HG02938 (cell line): ENCODE results near the gene KIF18B.
A peak's percentile ranks its signal among the peaks of the same experiment; 100 is the strongest.

Experiments used
- ATAC-seq: cut with Tn5 transposase; IDR thresholded peaks from one replicate; pipeline ENCODE4 v1.9.1; 2021; ENCODE audit warnings: mild to moderate bottlenecking, moderate library complexity; ENCODE audit not compliant: unreplicated experiment

Gene KIF18B

DNA sequence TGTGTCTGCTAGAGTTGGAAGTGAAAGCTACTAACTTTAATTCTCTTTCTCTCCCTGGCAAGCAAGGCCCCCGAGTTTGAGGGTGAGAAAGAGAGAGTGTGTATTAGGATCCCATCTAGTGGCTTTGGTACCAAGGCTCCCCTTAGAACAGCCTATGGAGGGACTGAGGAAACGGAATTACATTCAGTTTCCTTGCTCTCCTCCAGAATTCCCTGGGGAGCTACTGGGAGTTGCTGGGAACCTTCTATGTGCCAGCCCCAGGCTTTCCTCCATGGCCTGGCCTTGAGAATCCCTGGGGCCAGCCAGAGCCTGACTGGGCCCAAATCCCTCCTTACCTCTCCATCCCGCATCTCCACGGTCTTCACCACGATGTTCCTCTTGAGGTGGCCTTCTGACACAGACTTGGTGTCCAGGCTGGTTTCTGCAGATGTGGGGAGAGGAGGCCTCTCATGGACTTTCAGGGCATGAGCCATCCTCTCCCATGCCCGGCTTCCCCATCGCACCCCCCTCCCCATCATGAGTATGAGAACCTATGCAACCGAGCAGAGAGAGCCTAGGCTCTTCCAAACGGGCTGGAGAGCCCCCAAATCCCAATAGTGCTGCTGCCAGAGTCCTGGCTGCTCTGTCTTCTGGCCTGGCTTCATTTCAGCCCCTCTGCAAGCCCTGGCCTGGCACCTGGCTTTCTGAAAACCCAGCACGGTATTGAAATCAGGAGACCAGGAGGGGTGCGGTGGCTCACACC lies 39.7 kb downstream of the KIF18B start:
- no peak for ATAC-seq

DNA sequence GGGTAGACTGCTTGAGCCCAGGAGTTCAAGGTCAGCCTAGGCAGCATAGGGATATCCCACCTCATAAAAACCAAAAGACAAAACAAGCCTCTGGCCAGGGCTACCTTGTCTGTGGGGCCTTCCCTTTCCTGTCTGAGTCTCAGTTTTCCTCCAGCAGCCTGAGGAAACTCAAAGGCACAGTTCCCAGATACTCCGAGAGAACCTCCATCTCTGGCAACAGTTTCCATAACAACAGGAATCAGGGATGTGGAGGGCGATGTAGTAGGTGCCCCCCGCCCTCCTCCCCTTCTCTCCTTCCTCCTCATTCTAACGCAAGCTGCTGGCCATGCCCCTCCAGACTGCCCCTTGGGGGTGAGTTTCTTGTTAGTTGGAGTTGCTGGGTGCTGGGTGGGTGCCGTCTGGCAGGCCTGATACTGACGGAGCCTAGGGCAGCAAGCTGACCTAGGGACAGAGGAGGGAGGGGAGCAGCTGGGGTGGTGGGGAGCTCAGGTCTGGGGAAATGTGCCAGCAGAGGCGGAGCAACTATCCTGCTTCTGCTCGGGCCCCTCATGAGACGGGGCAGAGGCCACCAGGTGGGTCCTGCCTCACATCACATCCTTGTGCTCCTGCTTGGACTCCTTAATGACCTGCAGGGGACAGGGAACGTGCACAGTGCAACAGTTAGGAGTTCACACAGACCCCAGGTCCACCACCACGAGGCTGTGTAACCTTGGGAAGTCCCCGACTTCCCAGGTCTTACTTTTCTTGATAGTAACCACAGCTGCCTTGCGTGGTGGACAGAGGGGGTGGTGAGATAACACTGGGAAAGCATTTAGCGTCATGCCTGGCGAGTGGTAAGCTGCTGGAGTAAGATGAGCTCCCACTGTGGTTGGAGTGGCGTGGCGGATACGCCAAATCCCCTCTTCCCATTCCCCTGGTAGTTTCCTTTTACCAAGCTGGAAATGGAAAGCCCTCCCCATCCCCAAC lies 40.5 kb downstream of the KIF18B start:
- no peak for ATAC-seq

DNA sequence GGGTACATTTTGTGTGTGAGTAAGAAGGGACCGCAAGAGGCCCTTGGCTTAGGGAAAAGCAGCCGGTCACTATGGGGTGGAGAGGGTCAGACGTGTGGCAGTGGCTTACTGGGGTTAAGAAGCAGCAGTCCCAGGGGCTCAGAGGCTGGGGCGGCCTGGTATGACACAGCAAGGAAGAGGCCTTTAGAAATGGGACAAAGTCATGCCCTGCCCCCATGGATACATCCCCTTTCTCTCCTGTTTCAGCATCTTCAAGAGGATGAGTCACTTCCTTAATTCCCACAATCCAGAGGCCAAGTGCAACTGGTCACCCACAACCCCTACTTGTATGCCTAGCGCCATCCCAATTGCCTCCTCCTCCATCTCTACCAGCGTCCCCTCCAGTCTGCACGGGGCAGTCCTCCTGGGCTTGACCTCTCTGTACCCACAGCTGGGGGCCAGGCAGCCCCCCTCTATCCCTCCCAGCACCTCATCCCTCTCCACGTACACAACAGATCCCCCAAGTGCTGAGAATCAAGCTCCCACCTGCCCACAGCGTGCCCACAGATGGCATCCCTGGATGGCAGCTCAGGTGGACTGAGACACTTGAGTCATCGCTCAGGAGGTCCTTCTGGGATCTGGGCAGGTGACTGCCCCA lies 41.4 kb downstream of the KIF18B start:
- ATAC-seq, result no peak

DNA sequence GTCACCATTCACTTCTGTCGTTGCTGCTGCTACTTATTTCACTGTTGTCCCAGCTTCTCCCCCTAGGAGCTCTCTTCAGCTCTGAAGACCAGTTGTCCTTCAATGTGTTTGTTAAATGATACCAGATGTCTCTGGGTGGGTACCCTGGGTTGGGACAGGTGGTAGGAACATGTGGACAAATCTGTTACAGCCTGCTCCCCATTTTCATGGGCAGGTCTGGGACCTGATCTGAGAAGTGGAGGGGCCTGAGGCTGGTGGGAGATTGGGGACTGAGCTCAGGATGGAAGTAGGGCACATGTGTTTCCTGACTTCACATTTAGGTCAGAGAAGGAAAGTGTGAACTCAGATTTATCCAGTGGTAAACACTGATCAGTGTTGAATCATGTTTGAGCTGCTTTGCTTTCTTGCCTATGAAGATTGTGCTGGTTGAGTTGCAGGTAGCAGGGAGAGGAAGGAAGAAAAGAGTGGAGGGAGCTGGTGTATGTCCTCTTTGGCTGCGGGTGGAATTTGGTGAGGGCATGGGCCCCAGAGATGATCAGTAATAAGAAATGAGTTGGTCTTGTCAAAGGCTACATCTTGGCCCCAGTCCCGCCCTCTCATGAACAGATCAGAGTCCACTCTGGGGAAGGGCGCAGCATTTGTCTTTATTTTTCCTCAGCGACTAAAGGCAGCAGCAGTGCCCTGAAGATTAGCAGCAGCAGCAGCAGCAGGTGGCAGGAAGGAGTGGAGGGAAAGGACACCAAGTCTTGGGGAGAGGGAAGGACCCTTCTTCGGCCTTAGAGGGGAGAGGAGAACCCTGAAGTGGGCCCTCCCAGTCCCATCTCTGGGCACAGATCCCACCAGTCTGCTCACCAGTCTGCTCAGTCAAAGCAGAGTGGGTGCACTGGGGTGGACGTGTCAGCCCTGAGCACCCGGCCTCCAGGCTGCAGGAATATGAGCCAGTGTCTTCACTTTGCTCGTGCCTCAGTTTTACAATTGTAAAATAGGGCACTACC lies 42.3 kb downstream of the KIF18B start:
- ATAC-seq, result no peak

DNA sequence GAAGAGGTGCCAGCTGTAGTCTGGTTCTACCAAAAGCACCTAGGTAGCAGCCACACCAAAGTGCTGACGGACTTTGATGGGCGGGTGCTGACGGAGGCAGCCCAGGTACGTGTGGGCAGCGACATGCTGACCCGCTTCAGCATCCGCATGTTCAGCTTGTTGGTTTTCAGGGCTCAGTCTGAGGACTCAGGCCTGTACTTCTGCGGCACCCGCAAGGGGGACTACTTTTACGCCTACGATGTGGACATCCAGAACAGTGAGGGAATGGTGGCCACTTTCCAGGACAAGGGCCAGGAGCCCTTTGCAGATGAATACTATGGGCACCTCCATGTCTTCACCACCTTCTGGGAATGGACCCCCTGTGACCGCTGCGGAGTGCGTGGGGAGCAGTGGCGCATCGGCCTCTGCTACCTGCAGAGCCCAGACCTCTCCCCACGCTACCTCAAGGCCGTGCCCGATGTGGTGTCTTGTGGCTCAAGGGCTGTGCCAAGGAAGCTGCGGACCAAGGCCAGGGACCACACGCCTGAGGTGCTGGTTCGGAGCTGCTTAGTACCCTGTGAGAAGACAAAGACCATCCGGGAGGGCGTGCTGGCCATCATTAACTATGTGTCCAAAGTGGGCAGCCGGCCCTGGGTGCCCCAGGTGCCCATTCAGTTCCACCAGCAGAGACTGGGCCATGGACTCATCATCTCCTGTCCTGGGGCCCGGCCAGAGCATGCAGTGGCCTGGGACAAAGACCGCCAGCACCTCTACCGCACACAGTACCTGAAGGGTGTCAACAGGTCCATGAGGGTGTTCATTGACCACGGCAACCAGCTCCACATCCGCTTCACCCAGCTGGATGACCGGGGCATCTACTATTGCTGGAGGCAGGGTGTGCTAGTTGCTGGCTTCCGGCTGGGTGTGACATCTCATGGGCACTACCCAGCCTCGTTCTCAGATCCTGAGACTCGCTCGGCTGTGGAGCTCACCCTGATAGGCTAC lies 43.3 kb downstream of the KIF18B start:
- no peak for ATAC-seq

DNA sequence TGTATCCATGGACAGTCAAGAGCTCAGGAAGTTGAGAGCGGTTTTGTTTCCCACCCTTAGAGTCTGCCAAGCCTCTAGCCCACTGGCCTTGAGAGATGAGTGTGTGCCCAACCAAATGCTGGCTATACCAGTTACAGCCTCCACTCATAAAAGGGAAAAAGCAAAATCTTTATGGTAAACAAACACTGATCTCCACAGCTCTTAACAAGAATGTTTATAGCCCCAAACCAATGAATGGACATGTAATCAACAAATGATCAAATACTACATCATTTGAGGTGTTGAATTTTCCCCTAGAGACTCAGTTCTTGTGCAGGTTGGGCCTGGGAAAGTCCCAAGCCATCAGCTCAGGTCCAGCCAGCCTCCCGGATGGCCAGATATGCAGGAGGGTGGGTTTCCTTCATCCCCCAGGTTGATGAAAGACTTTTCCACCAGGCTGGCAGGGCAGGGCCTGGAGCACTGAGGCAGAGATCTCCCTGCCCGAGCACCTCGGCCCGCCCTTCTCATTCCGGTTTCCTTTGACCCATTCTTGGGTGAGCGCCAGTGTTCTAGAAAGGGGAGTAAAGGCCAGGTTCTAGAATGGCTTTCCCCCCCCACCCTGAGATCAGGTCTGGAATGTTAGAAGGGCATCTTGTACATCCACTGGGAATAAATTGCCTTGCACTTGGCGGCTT lies 44.4 kb downstream of the KIF18B start:
- no peak for ATAC-seq

DNA sequence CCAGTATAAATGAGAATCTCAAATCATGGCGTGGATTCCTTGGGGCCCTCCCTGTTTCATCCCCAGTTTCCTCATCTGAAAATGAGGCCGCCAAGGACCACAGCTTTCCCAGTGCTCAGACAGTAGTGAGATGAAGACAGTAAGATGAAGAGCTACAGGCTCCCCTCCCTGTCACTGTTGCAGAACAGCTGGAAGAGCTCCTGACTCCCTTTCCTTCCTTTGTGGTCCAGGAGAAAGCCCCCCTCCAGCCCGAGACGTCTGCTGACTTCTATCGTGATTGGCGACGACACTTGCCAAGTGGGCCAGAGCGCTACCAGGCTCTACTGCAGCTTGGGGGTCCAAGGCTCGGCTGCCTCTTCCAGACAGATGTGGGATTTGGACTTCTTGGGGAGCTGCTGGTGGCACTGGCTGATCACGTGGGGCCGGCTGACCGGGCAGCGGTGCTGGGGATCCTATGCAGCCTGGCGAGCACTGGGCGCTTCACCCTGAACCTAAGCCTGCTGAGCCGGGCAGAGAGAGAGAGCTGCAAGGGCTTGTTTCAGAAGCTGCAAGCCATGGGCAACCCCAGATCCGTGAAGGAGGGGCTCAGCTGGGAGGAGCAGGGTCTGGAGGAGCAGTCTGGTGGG lies 45.3 kb downstream of the KIF18B start:
- no peak for ATAC-seq

DNA sequence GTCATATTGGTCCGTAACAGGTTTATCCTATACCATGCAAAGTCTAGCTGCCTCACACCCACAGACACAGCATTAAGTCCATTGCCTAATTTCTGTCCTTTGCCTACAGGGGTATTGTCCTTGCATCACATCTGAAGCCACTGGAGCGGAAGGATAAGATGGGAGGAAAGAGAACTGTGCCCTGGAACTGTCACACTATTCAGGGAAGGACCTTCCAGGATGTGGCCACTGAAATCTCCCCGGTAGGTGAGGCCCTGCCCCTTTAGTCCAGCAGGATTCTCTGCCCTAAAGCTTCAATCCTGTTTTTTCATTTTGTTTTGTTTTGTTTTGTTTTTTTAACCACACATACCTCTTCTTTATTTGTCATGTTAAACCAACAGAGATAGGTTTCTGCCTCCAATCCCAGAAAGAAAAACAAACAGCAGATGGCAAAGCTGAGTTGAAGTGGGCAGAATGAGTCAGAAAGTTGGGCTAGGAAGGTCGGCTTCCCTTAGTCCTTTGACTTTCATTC lies 46.1 kb downstream of the KIF18B start:
- ATAC-seq, result no peak

DNA sequence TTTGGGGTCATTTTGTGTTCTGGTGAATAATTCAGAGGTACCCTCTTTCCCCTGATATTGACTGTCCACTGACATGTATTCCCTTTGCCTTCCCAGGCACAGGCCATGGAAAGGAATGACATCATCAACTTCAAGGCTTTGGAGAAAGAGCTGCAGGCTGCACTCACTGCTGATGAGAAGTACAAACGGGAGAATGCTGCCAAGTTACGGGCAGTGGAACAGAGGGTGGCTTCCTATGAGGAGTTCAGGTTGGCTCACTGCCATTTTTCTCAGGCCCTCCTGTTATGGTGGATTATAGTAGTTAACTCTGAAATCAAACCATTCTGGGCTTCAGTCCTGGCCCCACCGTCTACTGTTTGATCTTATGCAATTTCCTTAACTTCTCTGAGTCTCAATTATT lies 46.7 kb downstream of the KIF18B start:
- no peak for ATAC-seq

DNA sequence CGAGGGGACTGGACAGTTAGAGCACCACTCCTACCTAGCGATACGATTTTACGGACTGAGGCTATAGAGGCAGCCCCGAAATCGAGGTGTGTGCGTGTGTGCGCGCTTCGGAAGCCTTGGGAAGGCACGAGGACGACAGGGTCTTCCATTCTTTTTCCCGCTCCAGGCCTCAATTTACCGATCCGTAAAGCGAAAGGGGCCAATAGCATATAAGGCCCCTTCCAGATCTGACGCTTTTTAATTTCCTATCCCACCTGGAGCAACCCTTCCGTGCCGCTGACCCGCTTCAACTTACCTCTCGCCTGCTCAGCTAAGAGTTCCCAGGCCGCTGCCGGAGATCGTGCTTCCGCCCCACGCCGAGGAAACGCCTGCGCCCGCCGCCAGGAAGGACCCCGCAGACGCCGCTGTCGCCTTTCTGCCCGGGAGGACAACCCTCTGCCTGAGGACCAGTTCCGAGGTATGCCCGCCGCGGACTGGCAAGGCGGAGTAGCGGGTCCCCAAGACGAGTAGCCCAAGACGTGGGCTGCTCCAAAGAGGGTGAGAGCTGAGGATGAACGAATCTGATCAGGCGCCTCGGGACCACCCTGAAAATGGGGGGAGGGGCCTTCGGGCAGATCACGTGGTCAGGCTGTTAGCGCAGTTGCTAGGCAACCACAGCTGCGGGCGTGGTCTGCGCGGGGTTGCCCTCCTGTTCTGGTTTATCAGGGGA lies 48.3 kb downstream of the KIF18B start, which contains the start of gene EFTUD2:
Gene EFTUD2, minus strand, starts transcription at position 372 of the 709 bp plus-strand sequence. CDS start 4,924 bp downstream, outside the sequence.
- peak; percentile 64 for ATAC-seq

DNA sequence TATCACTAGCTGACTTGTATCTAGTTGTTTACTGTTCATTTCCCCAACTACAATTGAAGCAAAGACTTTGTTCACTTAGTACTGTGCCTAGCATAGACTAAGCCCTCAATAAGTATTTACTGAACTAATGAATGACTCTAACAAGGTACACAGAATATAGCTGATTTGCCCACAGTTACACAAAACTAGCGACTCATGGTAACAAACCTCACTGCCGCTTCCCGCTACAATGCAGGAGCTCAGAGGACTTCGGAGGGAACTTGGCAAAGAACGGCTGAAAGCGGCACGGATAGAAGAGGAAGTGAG lies 48.9 kb downstream of the KIF18B start:
- ATAC-seq, result no peak

DNA sequence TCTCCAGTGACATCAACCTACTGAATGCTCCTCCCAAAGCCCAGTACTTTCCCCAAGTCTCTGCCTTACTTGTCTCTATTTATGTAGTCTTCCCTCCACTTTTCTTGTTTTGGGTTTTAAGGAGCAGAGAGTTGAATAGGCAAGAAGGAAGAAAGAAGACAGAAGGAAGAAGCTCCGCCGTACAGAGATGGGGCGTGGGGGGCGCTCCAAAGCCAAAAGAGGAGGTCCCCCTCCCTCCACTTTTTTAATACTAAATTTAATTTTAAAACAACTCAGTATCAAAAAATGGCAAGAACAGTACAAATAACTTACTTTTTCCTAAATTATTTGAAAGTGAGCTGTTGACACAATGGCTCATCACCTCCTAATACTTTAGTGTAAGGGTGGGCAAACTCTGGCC lies 52.9 kb downstream of the KIF18B start:
- ATAC-seq, result no peak

DNA sequence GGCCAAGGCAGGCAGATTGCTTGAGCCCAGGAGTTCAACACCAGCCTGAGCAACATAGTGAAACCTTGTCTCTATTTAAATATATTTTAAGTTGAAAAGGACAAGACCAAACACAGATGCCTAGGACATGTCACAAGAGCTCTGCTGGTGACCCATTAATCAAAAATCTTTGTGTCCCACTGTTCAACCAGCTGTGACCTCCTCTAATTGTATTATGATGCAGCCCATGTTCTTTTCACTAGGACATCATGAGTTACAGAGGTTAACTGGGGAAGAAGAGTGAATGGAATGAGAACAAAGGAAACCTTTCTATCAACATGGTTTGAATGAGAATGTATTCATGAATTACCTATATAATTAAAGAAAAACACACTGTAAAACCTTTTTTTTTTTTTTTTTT lies 55.3 kb downstream of the KIF18B start:
- no peak for ATAC-seq

DNA sequence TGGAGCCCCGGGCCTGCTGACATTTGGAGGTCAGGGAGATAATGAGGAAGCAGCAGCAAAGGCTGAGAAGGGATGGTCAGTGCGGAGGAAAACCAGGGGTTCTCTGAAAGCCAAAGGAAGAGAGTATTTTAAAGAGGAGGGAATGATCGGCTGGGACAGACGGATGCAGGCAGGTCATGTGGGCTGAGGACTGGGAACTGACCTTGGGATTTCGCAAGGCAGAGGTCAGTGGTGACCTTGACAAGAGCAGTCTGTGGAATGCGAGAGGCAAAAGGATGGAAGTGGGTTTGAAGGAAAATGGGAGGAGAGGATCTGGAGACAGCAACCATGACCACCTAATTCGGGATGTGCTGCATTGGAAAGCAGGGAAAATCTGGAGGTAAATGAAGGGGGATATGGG lies 58.6 kb downstream of the KIF18B start:
- ATAC-seq, result no peak

DNA sequence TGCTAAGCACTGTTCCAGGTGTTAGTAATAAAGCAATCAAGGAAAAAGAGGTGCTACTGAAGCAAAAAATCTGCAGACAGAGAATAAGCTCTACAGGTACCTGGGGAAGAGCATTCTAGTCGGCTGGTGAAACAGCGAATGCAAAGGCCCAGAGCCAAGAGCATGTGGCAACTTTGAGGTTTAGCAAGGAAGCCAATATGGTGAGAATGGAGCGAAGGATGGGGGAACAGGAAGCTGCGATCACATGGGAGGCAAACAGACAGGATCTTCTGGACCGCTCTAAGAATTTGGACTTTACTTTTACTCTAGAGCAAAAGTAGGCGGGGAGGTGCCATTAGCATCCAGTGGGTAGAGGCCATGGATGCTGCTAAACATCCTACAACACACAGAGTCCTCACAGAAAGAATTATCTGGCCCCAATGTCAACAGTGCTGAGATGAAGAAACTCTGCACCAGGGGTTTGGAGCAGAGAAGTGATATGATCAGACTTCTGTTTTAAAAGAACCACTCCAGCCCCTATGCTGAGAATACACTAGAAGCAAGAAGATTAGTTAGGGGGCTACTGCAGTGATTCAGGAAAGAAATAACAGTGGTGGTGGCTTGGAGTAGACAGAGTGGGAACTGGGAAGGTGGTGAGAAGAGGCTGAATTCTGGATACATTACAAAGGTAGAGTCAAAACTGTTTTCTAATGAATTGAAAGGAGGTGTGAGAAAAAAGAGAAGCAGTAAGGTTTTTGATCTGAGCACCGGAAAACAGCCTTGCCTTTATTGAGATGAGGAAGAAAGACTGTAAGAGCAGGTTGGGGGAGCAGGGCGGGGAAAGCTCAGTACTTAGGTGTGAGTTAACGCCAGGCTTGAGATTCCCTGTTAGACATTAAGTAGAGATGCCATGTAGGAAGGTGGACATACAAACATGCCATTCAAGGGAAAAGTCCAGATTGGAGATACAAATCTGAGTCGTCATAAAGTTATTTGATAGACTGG lies 59.3 kb downstream of the KIF18B start:
- ATAC-seq, result no peak

DNA sequence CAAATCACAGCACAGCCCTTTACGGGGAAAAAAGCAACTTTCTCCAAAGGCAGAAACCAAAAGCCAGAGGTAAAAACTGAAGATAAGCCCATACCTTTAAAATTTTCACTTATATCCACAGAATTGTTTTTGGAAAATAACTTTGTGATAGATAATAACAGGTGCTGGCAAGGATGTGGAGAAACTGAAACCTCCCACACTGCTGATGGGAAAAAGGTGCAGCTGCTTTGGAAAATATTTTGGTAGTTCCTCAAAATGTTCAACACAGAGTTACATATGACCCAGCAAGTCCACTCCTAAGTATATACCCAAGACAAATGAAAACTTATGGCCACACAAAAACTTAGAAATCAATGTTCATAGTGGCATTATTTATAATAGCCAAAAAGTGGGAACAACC lies 60.6 kb downstream of the KIF18B start:
- ATAC-seq, result no peak
